GM12892 (cell line): ENCODE results near the gene LPAR3.

Source experiments
- POLR2A ChIP-seq: IDR thresholded peaks from 2 replicates; pipeline ENCODE4 v1.6.1; 2011; ENCODE audit warnings: low read depth, low read length, control low read depth
- POLR2AphosphoS5 ChIP-seq: IDR thresholded peaks from 2 replicates; pipeline ENCODE4 v1.6.1; 2011; ENCODE audit warnings: low read depth, low read length, control low read depth

GRCh38 chr1:84892705-84893618 is at the start of gene LPAR3:
- TF ChIP-seq POLR2AphosphoS5 (no peak), POLR2A (no peak)
